WTC11 (cell line): ENCODE data around the gene MNAT1. TPM values are rescaled to one million over a fixed set of nuclear protein-coding genes. Genes with fewer than 3 reads are reported as not detected.

Experiments used
- ATAC-seq: fragments of 200-7000 bp; cut with Tn5 transposase; 2 replicates; pipeline ENCODE4 v1.10.0; 2021; ENCODE audit warnings: mild to moderate bottlenecking, moderate library complexity
- CTCF ChIA-PET: fragments of 300-600 bp; sonication (Branson Sonifier 250); formaldehyde crosslinking; loops from one replicate; lab custom pipeline; 2021; ENCODE audit warnings: antibody characterized with exemption; lab: Charles Lee
- POLR2A ChIA-PET: fragments of 350-600 bp; sonication (Branson Sonifier 250); formaldehyde crosslinking; loops from one replicate; lab custom pipeline; 2021; ENCODE audit warnings: antibody characterized with exemption; lab: Charles Lee
- DNase-seq: peaks from one replicate; pipeline ENCODE4 v3.0.0; 2021; ENCODE audit warnings: low spot score
- H3K27ac Mint-ChIP-seq: 2 replicates; pipeline ENCODE4 v1.8.0; 2021; ENCODE audit warnings: mixed read lengths
- H3K27me3 Mint-ChIP-seq: 2 replicates; pipeline ENCODE4 v1.8.0; 2021; ENCODE audit warnings: low read depth, mild to moderate bottlenecking, moderate library complexity, mixed read lengths
- H3K36me3 Mint-ChIP-seq: 2 replicates; pipeline ENCODE4 v1.8.0; 2021; ENCODE audit warnings: mixed read lengths
- H3K4me1 Mint-ChIP-seq: 2 replicates; pipeline ENCODE4 v1.8.0; 2022; ENCODE audit warnings: mixed read lengths
- H3K4me3 Mint-ChIP-seq: 2 replicates; pipeline ENCODE4 v1.8.0; 2021; ENCODE audit warnings: mild to moderate bottlenecking, moderate library complexity, mixed read lengths
- H3K9me3 Mint-ChIP-seq: 2 replicates; pipeline ENCODE4 v1.8.0; 2021; ENCODE audit warnings: mixed read lengths
- AR ChIP-seq: fragments of 250-450 bp; sonication (Bioruptor Pico); IDR thresholded peaks from 2 replicates; pipeline ENCODE4 v1.9.0; 2021; ENCODE audit warnings: mild to moderate bottlenecking
- ATF3 ChIP-seq: sonication (generic); formaldehyde crosslinking; conservative IDR thresholded peaks from 2 replicates; pipeline ENCODE4 v1.8.1; 2022; ENCODE audit warnings: mild to moderate bottlenecking, missing genetic modification reagents
- CBFB ChIP-seq: sonication (generic); formaldehyde crosslinking; IDR thresholded peaks from 2 replicates; pipeline ENCODE4 v1.8.1; 2022; ENCODE audit warnings: mild to moderate bottlenecking, low read depth, missing genetic modification reagents
- ELF4 ChIP-seq: sonication (generic); formaldehyde crosslinking; IDR thresholded peaks from 2 replicates; pipeline ENCODE4 v1.8.1; 2022; ENCODE audit warnings: low read depth, mild to moderate bottlenecking, moderate library complexity, missing genetic modification reagents
- EMX1 ChIP-seq: fragments of 250-450 bp; sonication (Bioruptor Pico); IDR thresholded peaks from 2 replicates; pipeline ENCODE4 v1.8.0; 2021; ENCODE audit warnings: mild to moderate bottlenecking
- ETV6 ChIP-seq: sonication (generic); formaldehyde crosslinking; IDR thresholded peaks from 2 replicates; pipeline ENCODE4 v1.8.1; 2022; ENCODE audit warnings: mild to moderate bottlenecking, missing genetic modification reagents
- FOXK1 ChIP-seq: sonication (generic); formaldehyde crosslinking; IDR thresholded peaks from 2 replicates; pipeline ENCODE4 v1.8.0; 2022; ENCODE audit warnings: mild to moderate bottlenecking, moderate library complexity, missing genetic modification reagents
- FOXP1 ChIP-seq: sonication (generic); formaldehyde crosslinking; IDR thresholded peaks from 2 replicates; pipeline ENCODE4 v1.8.0; 2022; ENCODE audit warnings: missing genetic modification reagents, mild to moderate bottlenecking, moderate library complexity, borderline replicate concordance
- FOXP4 ChIP-seq: sonication (generic); formaldehyde crosslinking; IDR thresholded peaks from 2 replicates; pipeline ENCODE4 v1.8.0; 2022; ENCODE audit warnings: mild to moderate bottlenecking, missing genetic modification reagents
- GABPB1 ChIP-seq: sonication (generic); formaldehyde crosslinking; IDR thresholded peaks from 2 replicates; pipeline ENCODE4 v1.8.1; 2023; ENCODE audit warnings: mild to moderate bottlenecking, missing genetic modification reagents
- GTF2I ChIP-seq: fragments of 250-450 bp; sonication (Bioruptor Pico); conservative IDR thresholded peaks from 2 replicates; pipeline ENCODE4 v1.4.0; 2021; ENCODE audit warnings: mild to moderate bottlenecking
- JAZF1 ChIP-seq: fragments of 250-450 bp; sonication (Bioruptor Pico); IDR thresholded peaks from 2 replicates; pipeline ENCODE4 v1.9.0; 2021; ENCODE audit warnings: moderate library complexity, mild to moderate bottlenecking, inconsistent platforms
- NFE2L1 ChIP-seq: sonication (generic); formaldehyde crosslinking; IDR thresholded peaks from 2 replicates; pipeline ENCODE4 v1.8.1; 2023; ENCODE audit warnings: missing genetic modification reagents
- NR1H2 ChIP-seq: sonication (generic); formaldehyde crosslinking; IDR thresholded peaks from 2 replicates; pipeline ENCODE4 v1.9.0; 2021; ENCODE audit warnings: mild to moderate bottlenecking, moderate library complexity, missing genetic modification reagents
- PRDM15 ChIP-seq: sonication (generic); formaldehyde crosslinking; IDR thresholded peaks from 2 replicates; pipeline ENCODE4 v1.8.0; 2022; ENCODE audit warnings: missing genetic modification reagents
- SOX15 ChIP-seq: fragments of 250-450 bp; sonication (Bioruptor Pico); IDR thresholded peaks from 2 replicates; pipeline ENCODE4 v1.9.0; 2021; ENCODE audit warnings: mild to moderate bottlenecking
- TCF7 ChIP-seq: sonication (generic); formaldehyde crosslinking; IDR thresholded peaks from 2 replicates; pipeline ENCODE4 v1.8.0; 2022; ENCODE audit warnings: mild to moderate bottlenecking, low read depth, missing genetic modification reagents, moderate library complexity
- ZBTB21 ChIP-seq: sonication (generic); formaldehyde crosslinking; IDR thresholded peaks from 2 replicates; pipeline ENCODE4 v1.8.1; 2023; ENCODE audit warnings: mild to moderate bottlenecking, missing genetic modification reagents, borderline replicate concordance
- ZNF232 ChIP-seq: sonication (generic); formaldehyde crosslinking; IDR thresholded peaks from 2 replicates; pipeline ENCODE4 v1.8.0; 2022; ENCODE audit warnings: mild to moderate bottlenecking, missing genetic modification reagents
- ZNF263 ChIP-seq: sonication (generic); formaldehyde crosslinking; IDR thresholded peaks from 2 replicates; pipeline ENCODE4 v1.8.1; 2022; ENCODE audit warnings: low read depth, mild to moderate bottlenecking, moderate library complexity, missing genetic modification reagents
- ZNF671 ChIP-seq: fragments of 250-450 bp; sonication (Bioruptor Pico); IDR thresholded peaks from 2 replicates; pipeline ENCODE4 v1.8.0; 2021; ENCODE audit warnings: mild to moderate bottlenecking
- total RNA-seq: library from RNA; stranded (reverse); gene quantifications from 3 replicates; pipeline ENCODE4 v1.2.3, GENCODE V29; 2021

Gene MNAT1
- total RNA-seq, 1 experiment from 2014 or later: 59.0 TPM

GRCh38 chr14:60721326-60722106 lies 13.0 kb upstream of the MNAT1 start (continued):
- TF ChIP-seq PRDM15 (CRISPR knock-in tag) (no peak), ZNF232 (CRISPR knock-in tag) (0 out of 2 replicates have a peak, but pooled peaks have one; percentile 38), FOXK1 (CRISPR knock-in tag) (no peak), ETV6 (CRISPR knock-in tag) (no peak), GTF2I (CRISPR knock-in tag) (no peak), FOXP4 (CRISPR knock-in tag) (0 out of 2 replicates have a peak, but pooled peaks have one; percentile 60), AR (CRISPR knock-in tag) (no peak), GABPB1 (CRISPR knock-in tag) (0 out of 2 replicates have a peak, but pooled peaks have one; percentile 16), SOX15 (CRISPR knock-in tag) (no peak), EMX1 (CRISPR knock-in tag) (0 out of 2 replicates have a peak, but pooled peaks have one; percentile 50), ATF3 (no peak), ZNF263 (CRISPR knock-in tag) (peak; percentile 26; the same call in 1 of the 2 replicates), NFE2L1 (no peak), ELF4 (CRISPR knock-in tag) (no peak)

- TF ChIP-seq ZBTB21 (no peak), ZNF263 (CRISPR knock-in tag) (no peak), FOXP1 (CRISPR knock-in tag) (no peak), CBFB (CRISPR knock-in tag) (no peak), TCF7 (CRISPR knock-in tag) (no peak), JAZF1 (no peak), ZNF671 (no peak), NR1H2 (CRISPR knock-in tag) (no peak)
- CTCF ChIA-PET: interaction anchor here (0.6 to 1.5 kb wide), 6 partner anchors 9 to 544 kb away, joined by 3 to 8 read pairs (median 4); no protein-coding TSS in a partner anchor
- peaks cover 29% of the 10 kb centered on the region for H3K36me3 Mint-ChIP-seq
- no peak for DNase-seq
- H3K27me3 Mint-ChIP-seq: no peaks in the 10 kb centered on the region
- no peaks in the 10 kb centered on the region for H3K9me3 Mint-ChIP-seq
- ATAC-seq: no peak
- H3K4me3 Mint-ChIP-seq: peak overlapping the region; percentile 96
- peaks cover 39% of the 10 kb centered on the region for H3K4me1 Mint-ChIP-seq
- peak overlapping the region; percentile 95 for H3K27ac Mint-ChIP-seq
- POLR2A ChIA-PET: interaction anchor here (0.6 to 3.3 kb wide), 3 partner anchors 9 to 259 kb away, joined by 3 to 12 read pairs (median 3); partner anchors contain the start of genes SLC38A6 and TRMT5
These were observed 12.5 kb upstream of the MNAT1 start for GRCh38 chr14:60722107-60722356.
